GM13976 (cell line): ENCODE data around the gene HERC5.
"Not testable (repeated sequence)": the region's sequence is repeated elsewhere in the genome, so short reads cannot be mapped to it uniquely, and the experiment has no call there.

ENCODE experiments used
- DNase-seq: peaks from one replicate; pipeline ENCODE4 v3.0.0; 2012; ENCODE audit warnings: low spot score
- in situ Hi-C: fragments of 300-500 bp; cut with MboI; formaldehyde crosslinking; loops from one replicate; pipeline ENCODE4 v1.12.0; 2022; ENCODE audit warnings: low sequenced_read_pairs, mixed read lengths, inconsistent platforms; ENCODE audit not compliant: unreplicated experiment
- TF ChIP-seq, protein P1 (sequence below): IDR thresholded peaks from 2 replicates; pipeline ENCODE4 v1.5.1; 2012; ENCODE audit warnings: borderline replicate concordance, mild to moderate bottlenecking; ENCODE audit not compliant: insufficient read depth; ENCODE audit errors: extremely low read depth, missing control alignments, control extremely low read depth

Gene HERC5

DNA sequence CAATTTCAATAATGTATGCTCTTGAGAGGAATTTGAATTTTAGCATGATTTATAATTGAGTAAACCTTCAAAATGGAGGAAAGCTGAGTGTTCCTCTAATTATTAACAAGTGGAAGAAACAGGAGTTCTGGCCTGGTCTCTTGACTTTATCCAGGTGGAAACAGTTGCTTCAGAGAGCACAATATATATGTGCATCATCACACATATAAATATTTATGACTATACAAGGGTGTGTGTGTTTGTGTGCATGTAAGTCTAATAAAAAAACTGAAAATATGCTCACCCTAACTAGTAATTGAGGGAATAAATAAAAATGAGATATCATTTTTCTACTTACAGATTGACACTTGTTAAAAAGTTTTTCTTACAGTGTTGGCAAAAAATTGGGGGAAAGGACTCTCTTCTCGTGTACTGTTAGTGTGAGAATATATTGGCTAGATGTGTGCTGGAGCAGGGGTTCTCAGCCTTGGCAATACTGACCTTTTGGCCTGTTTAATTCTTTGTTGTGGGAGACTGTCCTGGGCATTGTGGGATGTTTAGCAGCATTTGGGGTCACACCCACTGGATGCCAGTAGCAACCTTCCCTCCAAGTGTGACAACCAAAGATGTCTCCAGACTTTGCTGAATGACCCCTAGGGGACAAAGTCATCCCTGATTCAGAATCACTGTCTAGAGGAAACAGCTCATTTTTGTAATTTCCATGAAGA lies 20.8 kb upstream of the HERC5 start:
- in situ Hi-C loops: no loop called here
- TF ChIP-seq, protein P1, sequence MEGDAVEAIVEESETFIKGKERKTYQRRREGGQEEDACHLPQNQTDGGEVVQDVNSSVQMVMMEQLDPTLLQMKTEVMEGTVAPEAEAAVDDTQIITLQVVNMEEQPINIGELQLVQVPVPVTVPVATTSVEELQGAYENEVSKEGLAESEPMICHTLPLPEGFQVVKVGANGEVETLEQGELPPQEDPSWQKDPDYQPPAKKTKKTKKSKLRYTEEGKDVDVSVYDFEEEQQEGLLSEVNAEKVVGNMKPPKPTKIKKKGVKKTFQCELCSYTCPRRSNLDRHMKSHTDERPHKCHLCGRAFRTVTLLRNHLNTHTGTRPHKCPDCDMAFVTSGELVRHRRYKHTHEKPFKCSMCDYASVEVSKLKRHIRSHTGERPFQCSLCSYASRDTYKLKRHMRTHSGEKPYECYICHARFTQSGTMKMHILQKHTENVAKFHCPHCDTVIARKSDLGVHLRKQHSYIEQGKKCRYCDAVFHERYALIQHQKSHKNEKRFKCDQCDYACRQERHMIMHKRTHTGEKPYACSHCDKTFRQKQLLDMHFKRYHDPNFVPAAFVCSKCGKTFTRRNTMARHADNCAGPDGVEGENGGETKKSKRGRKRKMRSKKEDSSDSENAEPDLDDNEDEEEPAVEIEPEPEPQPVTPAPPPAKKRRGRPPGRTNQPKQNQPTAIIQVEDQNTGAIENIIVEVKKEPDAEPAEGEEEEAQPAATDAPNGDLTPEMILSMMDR: no peak
- DNase-seq: no peak

DNA sequence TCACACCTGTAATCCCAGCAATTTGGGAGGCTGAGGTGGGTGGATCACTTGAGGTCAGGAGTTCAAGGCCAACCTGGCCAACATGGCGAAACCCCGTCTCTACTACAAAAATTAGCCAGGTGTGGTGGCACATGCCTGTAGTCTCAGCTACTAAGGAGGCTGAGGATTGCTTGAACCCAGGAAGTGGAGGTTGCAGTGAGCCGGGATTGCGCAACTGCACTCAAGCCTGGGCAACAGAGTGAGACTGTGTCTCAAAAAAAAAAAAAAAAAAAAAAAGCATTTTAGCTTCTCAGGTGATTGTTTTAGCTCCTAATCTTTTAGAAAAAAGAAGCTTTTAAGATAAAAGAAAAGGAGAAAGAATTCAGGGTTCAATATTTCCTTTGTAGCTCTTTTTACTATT lies 19.0 kb upstream of the HERC5 start:
- in situ Hi-C loops, DNase-seq: not testable (repeated sequence)

DNA sequence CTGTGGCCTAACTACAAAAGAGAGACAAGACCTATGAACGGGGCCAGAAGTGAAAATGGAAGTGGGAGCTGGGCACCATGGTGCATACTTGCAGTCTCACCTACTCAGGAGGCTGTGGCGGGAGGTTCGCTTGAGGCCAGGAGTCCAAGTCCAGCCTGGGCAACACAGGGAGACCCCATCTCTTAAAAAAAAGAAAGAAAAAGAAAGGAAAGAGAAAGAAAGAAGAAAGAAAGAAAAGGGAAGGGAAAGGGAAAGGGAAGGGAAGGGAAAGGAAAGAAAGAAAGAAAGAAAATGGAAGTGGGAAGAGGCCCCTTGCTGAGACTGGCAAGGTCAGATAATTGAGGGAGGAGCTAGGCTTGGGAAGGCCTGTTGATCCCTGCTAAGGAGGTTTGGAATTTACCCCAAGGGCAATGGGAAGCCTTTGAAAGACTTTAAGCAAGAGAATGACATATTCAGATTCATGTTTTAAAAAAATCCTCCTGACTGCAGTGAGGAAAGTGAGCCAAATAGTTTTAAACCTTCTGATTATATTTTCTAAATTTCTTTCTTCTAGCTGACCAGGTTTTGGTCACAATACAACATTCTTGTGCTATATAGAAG lies 17.7 kb upstream of the HERC5 start:
- TF ChIP-seq, protein P1: no peak
- DNase-seq: no peak
- in situ Hi-C loops: no loop called here

DNA sequence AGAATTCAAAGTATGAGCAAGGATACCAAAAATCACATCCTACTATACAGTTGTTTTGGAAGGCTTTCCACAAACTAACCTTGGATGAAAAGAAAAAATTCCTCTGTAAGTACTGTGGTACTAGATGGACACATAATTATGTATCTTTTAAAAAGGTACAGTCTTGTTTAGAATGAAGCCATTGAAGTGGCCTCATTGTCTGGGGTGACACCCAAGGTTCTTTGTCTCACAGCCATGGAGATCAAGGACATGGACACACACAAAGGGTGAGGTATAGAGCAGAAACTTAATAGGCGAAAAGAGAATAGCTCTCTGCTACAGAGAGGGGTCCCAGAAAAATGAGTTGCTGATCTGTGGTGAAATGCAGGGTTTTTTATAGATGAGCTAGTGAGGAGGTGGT lies 16.8 kb upstream of the HERC5 start:
- in situ Hi-C loops: no loop called here
- DNase-seq: no peak
- TF ChIP-seq, protein P1: no peak

DNA sequence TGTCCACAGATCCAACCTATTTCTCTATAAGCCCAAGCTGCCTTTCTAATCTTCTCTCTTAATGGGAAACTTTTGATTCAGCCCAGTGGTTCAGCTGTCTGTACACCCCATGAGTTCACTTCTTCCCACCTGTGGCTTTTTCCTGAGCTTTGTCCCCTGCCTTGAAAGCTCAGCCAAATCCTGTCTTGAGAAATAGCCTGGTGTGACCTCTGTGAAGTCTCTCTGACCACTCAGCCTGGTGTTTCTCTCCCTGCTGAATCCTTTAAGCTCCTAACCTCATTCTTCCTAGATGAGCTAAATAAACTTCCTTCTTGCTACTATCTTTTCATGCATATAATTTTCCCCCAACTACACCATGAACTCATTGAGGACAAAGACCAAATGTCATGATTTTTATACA lies 15.2 kb upstream of the HERC5 start:
- TF ChIP-seq, protein P1: no peak
- in situ Hi-C loops: no loop called here
- no peak for DNase-seq

DNA sequence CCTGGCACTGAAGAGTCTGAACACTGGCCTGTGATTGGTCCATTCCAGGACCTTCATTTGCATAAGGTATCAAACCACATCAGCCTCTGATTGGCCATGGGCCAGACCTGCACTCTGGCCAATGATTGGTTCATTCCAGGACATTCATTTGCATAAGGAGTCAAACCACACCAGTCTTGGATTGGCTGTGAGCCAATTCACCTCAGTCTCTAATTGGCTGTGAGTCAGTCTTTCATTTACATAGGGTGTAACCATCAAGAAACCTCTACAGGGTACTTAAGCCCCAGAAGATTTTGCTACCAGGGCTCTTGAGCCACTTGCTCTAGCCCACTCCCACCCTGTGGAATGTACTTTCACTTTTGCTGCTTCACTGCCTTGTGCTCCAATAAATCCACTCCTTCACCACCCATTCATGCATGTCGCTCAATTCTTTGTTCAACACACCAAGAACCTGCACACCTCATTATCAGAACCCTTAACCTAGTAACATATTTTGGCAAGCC lies 14.2 kb upstream of the HERC5 start:
- TF ChIP-seq, protein P1: no peak
- in situ Hi-C loops: no loop called here
- DNase-seq: no peak

DNA sequence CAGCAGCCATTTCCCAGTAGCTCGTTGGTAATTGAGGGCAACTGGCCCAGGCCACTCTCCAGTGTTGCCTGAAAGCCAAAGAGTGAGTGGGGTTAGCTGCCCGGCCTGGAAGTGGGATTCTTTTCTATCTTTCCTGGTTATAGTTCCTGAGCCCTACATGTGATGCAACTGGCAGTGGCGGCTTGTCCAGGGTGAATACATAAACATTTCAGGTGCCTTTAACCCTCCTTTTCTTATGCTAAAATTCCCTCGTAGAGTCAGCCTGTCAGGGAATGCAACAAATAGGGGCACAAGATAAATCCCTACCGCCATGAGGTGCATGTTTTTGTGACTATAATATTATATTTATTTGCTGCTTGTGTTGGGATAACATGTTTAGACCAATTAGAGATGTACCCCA lies 13.4 kb upstream of the HERC5 start:
- no peak for DNase-seq
- in situ Hi-C loops: no loop called here
- TF ChIP-seq, protein P1: no peak
